Neural cell (in vitro differentiated cells): ENCODE measurements around the gene ZNF775. TPM values are rescaled to one million over a fixed set of nuclear protein-coding genes. Genes with fewer than 3 reads are reported as not detected.

Experiments
- H2AFZ ChIP-seq: fragments of 200-600, 300-800 bp; sonication (generic), shearing (Covaris generic); 2 replicates; pipeline ENCODE4 v1.6.0; 2014; ENCODE audit warnings: low read depth, mild to moderate bottlenecking, antibody characterized with exemption, low read length, moderate library complexity
- H3F3A ChIP-seq: fragments of 200-600 bp; shearing (Covaris generic); 2 replicates; pipeline ENCODE4 v1.6.1; 2016; ENCODE audit warnings: mild to moderate bottlenecking, moderate library complexity, mixed read lengths, antibody characterized with exemption, low read length; ENCODE audit not compliant: insufficient read depth, poor library complexity, severe bottlenecking
- H3K27ac ChIP-seq: fragments of 200-600, 300-800 bp; sonication (generic), shearing (Covaris generic); 2 replicates; pipeline ENCODE4 v1.5.1; 2014; ENCODE audit warnings: mild to moderate bottlenecking, low read length, moderate library complexity
- H3K27me3 ChIP-seq: fragments of 300-800, 200-600 bp; sonication (generic), shearing (Covaris generic); 2 replicates; pipeline ENCODE4 v1.6.0; 2014; ENCODE audit warnings: mild to moderate bottlenecking, low read depth, low read length, moderate library complexity; ENCODE audit not compliant: insufficient read depth
- H3K36me3 ChIP-seq: fragments of 300-800, 200-600 bp; sonication (generic), shearing (Covaris generic); 2 replicates; pipeline ENCODE4 v1.5.1; 2014; ENCODE audit warnings: mild to moderate bottlenecking, antibody characterized with exemption, low read length, moderate library complexity; ENCODE audit not compliant: insufficient read depth
- H3K4me2 ChIP-seq: fragments of 300-800, 200-600 bp; sonication (generic), shearing (Covaris generic); 2 replicates; pipeline ENCODE4 v1.6.0; 2014; ENCODE audit warnings: mild to moderate bottlenecking, low read length
- H3K4me3 ChIP-seq: fragments of 300-800, 200-600 bp; sonication (generic), shearing (Covaris generic); 2 replicates; pipeline ENCODE4 v1.5.1; 2014; ENCODE audit warnings: mild to moderate bottlenecking, low read length, moderate library complexity
- H3K79me2 ChIP-seq: fragments of 200-600 bp; shearing (Covaris generic); replicated peaks from 2 replicates; pipeline ENCODE4 v1.6.0; 2014; ENCODE audit warnings: mild to moderate bottlenecking, low read length, moderate library complexity; ENCODE audit not compliant: insufficient read depth
- H3K9ac ChIP-seq: fragments of 300-800, 200-600 bp; sonication (generic), shearing (Covaris generic); 2 replicates; pipeline ENCODE4 v1.6.1; 2016; ENCODE audit warnings: mild to moderate bottlenecking, low read length, mixed read lengths
- H3K9me2 ChIP-seq: fragments of 200-600 bp; shearing (Covaris generic); 2 replicates; pipeline ENCODE4 v1.6.1; 2016; ENCODE audit warnings: mild to moderate bottlenecking, low read length, mixed read lengths; ENCODE audit not compliant: insufficient read depth
- H3K9me3 ChIP-seq: fragments of 200-600, 300-800 bp; sonication (generic), shearing (Covaris generic); 2 replicates; pipeline ENCODE4 v1.6.1; 2016; ENCODE audit warnings: mild to moderate bottlenecking, mixed run types, low read length, moderate library complexity, mixed read lengths
- H4K20me1 ChIP-seq: fragments of 200-600 bp; shearing (Covaris generic); 2 replicates; pipeline ENCODE4 v1.6.1; 2016; ENCODE audit warnings: mild to moderate bottlenecking, mixed run types; ENCODE audit not compliant: insufficient read depth
- CTCF ChIP-seq: fragments of 450-650 bp; IDR thresholded peaks from 2 replicates; pipeline ENCODE4 v1.5.1; 2014; ENCODE audit warnings: antibody characterized with exemption, mild to moderate bottlenecking, moderate library complexity; ENCODE audit not compliant: poor library complexity, severe bottlenecking
- EP300 ChIP-seq: fragments of 450-650 bp; conservative IDR thresholded peaks from 2 replicates; pipeline ENCODE4 v1.6.1; 2014; ENCODE audit warnings: antibody characterized with exemption, mild to moderate bottlenecking, moderate library complexity; ENCODE audit not compliant: poor library complexity, severe bottlenecking
- EZH2 ChIP-seq: fragments of 200-600, 300-800 bp; shearing (Covaris generic), sonication (generic); IDR thresholded peaks from 2 replicates; pipeline ENCODE4 v1.6.1; 2014; ENCODE audit warnings: antibody characterized with exemption, low read length, borderline replicate concordance, mild to moderate bottlenecking; ENCODE audit not compliant: insufficient read depth, poor library complexity, severe bottlenecking
- MXI1 ChIP-seq: fragments of 450-650 bp; conservative IDR thresholded peaks from 2 replicates; pipeline ENCODE4 v1.6.1; 2014; ENCODE audit warnings: antibody characterized with exemption, mild to moderate bottlenecking; ENCODE audit not compliant: poor library complexity, severe bottlenecking
- POLR2AphosphoS5 ChIP-seq: IDR thresholded peaks from 2 replicates; pipeline ENCODE4 v1.6.1; 2012
- RAD21 ChIP-seq: fragments of 450-650 bp; conservative IDR thresholded peaks from 2 replicates; pipeline ENCODE4 v1.6.1; 2014; ENCODE audit warnings: antibody characterized with exemption, mild to moderate bottlenecking, moderate library complexity
- REST ChIP-seq: IDR thresholded peaks from 2 replicates; pipeline ENCODE4 v1.6.1; 2012; ENCODE audit warnings: borderline replicate concordance
- SMC3 ChIP-seq: fragments of 450-650 bp; conservative IDR thresholded peaks from 2 replicates; pipeline ENCODE4 v1.6.1; 2014; ENCODE audit warnings: antibody characterized with exemption, mild to moderate bottlenecking, moderate library complexity; ENCODE audit not compliant: poor library complexity
- TAF1 ChIP-seq: IDR thresholded peaks from 2 replicates; pipeline ENCODE4 v1.6.1; 2012; ENCODE audit warnings: low read depth
- polyA plus RNA-seq: library from polyadenylated mRNA; depleted of rRNA; stranded (reverse); fragments of >200 nt; gene quantifications from 2 replicates; pipeline ENCODE4 v1.2.3, GENCODE V29; 2014

The ZNF775 gene
- polyA plus RNA-seq, 1 donor from 2014 or later: 16.8 TPM

- H3K27me3 ChIP-seq: no peaks in the 10 kb centered on the region
- H3K27ac ChIP-seq: no peak overlapping the region
- H3F3A ChIP-seq: no peaks in the 10 kb centered on the region
- no peak overlapping the region for H3K9ac ChIP-seq
- TF ChIP-seq EZH2: no peak
- TF ChIP-seq CTCF: no peak
- no peak for TF ChIP-seq RAD21
- no peak for TF ChIP-seq REST
- TF ChIP-seq POLR2AphosphoS5: no peak
- TF ChIP-seq MXI1: no peak
- no peak for TF ChIP-seq EP300
- TF ChIP-seq SMC3: no peak
- TF ChIP-seq TAF1: no peak
- no peaks in the 10 kb centered on the region for H3K9me3 ChIP-seq
- H3K4me3 ChIP-seq: no peak overlapping the region
- H4K20me1 ChIP-seq: no peaks in the 10 kb centered on the region
- no peak overlapping the region for H2AFZ ChIP-seq
- H3K9me2 ChIP-seq: no peaks in the 10 kb centered on the region
- no peak overlapping the region for H3K4me2 ChIP-seq
- no peaks in the 10 kb centered on the region for H3K79me2 ChIP-seq
- no peaks in the 10 kb centered on the region for H3K36me3 ChIP-seq
Observed at GRCh38 chr7:150431839-150432658, 52.9 kb downstream of the ZNF775 start.

- TF ChIP-seq RAD21 (no peak), POLR2AphosphoS5 (no peak), CTCF (no peak), TAF1 (no peak), SMC3 (no peak), MXI1 (no peak), REST (no peak), EP300 (no peak), EZH2 (no peak)
- Histone ChIP-seq H4K20me1 (no peaks in the 10 kb centered on the region), H3K36me3 (no peaks in the 10 kb centered on the region), H3K4me2 (no peak overlapping the region), H3K9me2 (no peaks in the 10 kb centered on the region), H3K27me3 (no peaks in the 10 kb centered on the region), H2AFZ (no peak overlapping the region), H3F3A (no peaks in the 10 kb centered on the region), H3K9ac (no peak overlapping the region), H3K9me3 (no peaks in the 10 kb centered on the region), H3K79me2 (no peaks in the 10 kb centered on the region), H3K4me3 (no peak overlapping the region), H3K27ac (no peak overlapping the region)
Observed at GRCh38 chr7:150432915-150433892, 54.1 kb downstream of the ZNF775 start.
